ENCODE data around the gene CERKL. TPM values are rescaled to one million over a fixed set of nuclear protein-coding genes. Genes with fewer than 3 reads are reported as not detected.

The CERKL gene, protein sequence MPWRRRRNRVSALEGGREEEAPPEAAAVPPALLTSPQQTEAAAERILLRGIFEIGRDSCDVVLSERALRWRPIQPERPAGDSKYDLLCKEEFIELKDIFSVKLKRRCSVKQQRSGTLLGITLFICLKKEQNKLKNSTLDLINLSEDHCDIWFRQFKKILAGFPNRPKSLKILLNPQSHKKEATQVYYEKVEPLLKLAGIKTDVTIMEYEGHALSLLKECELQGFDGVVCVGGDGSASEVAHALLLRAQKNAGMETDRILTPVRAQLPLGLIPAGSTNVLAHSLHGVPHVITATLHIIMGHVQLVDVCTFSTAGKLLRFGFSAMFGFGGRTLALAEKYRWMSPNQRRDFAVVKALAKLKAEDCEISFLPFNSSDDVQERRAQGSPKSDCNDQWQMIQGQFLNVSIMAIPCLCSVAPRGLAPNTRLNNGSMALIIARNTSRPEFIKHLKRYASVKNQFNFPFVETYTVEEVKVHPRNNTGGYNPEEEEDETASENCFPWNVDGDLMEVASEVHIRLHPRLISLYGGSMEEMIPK
- 0.18 TPM in 1 of 2 replicates, not detected in the other for total RNA-seq

DNA sequence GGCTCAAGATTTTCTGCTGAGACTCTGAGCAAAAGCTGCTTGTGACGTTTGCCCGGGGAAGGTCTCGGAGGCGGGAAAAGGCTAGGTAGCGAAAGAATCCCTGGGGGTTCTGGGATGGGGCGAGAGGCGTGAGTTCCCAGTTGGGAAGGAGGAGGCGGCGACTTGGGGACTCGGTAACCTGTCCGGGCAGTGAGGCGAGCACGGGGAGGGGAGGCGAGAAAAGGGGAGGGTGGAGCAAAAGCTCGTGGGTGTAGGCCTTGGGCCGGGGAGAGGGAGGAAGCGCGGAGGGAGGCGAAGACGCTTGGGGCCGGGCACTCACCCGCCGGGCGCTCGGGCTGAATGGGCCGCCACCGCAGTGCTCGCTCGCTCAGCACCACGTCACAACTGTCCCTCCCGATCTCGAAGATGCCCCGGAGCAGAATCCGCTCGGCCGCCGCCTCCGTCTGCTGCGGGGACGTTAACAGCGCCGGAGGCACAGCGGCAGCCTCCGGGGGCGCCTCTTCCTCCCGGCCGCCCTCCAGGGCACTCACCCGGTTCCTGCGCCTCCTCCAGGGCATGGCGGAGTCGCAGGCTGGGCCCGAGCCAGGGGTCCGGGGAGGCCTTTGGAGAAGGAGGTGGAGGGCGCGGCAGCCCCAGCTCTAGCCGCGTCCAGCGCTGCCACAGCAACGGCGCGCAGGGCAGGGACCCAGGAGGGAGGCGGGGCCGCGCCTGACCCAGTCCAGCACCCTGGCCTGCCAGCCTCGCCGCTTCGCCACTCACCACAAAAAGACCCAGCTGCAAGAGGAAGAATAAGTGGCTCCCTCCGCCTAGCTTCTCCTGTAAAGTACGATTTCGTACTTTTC lies at the start of gene CERKL:
TSS of gene CERKL (minus strand) at position 656 of the 842 bp plus-strand sequence. CDS start at position 557, 99 bp downstream.

GRCh38 chr2:181680055-181680936 lies 23.4 kb upstream of the CERKL start, which contains the start of gene NEUROD1:
NEUROD1 (minus strand) TSS chr2:181680517; CDS start chr2:181678860, 1,657 bp downstream.

Other genes with a start within 250 kb of the CERKL start
- 151 and 266 TPM in 2 replicates for gene ITGA4, start 199.7 kb downstream of the CERKL start, total RNA-seq
- not detected in 2 replicates for gene NEUROD1, start 23.4 kb upstream of the CERKL start, total RNA-seq
- 204 and 319 TPM in 2 replicates for gene ITPRID2, start 234.6 kb upstream of the CERKL start, total RNA-seq